Liver (tissue), 4 donors: ENCODE results near the gene ANKAR. TPM values are rescaled to one million over a fixed set of nuclear protein-coding genes. Genes with fewer than 3 reads are reported as not detected.

ENCODE experiments used
- polyA plus RNA-seq, 2 donors: library from polyadenylated mRNA; stranded (reverse) in 1 of 2; unstranded in 1 of 2; fragments of 200-250 nt in 1 of 2; fragments of >200 nt in 1 of 2; fragmentation: Nextera tagmentation in 1 of 2; extraction: Ambion mirVana in 1 of 2; gene quantifications; one replicate each; pipeline versions ENCODE4 v1.2.1 to v1.2.3, GENCODE V29; 2013 to 2015
- total RNA-seq, 2 donors: library from RNA; depleted of rRNA; stranded (reverse); fragments of >200 nt; gene quantifications; one replicate each; pipeline ENCODE4 v1.2.3, GENCODE V29; 2014
- donor health status: healthy.
- donor health status: healthy.
- donor health status: healthy.

ANKAR gene
- total and polyA plus RNA-seq, 4 donors, result 0.46 to 8.4 (median 4.3) TPM

Other genes starting within 250 kb of the ANKAR start
- 10 to 100 TPM; 21.7 to 24.5 TPM for gene WDR75, start 233.2 kb upstream of the ANKAR start, total RNA-seq
- gene WDR75, start 233.2 kb upstream of the ANKAR start, polyA plus RNA-seq, result 1 to 10 TPM; 7.9 to 8.5 TPM
- 100 to 1,000 TPM; 231 to 572 TPM for gene SLC40A1, start 93.9 kb upstream of the ANKAR start, total RNA-seq
- 100 to 1,000 TPM in 1 of 2 donors, 10 to 100 TPM in 1; 97.4 to 105 TPM for gene SLC40A1, start 93.9 kb upstream of the ANKAR start, polyA plus RNA-seq
- 10 to 100 TPM; 30.3 to 33.0 TPM for gene ASNSD1, start 13.2 kb upstream of the ANKAR start, total RNA-seq
- gene ASNSD1, start 13.2 kb upstream of the ANKAR start, polyA plus RNA-seq, result 10 to 100 TPM; 19.8 to 20.8 TPM
- 1 to 10 TPM; 5.4 to 5.6 TPM for gene OSGEPL1, start 88.1 kb downstream of the ANKAR start, total RNA-seq
- 1 to 10 TPM; 2.9 to 5.3 TPM for gene OSGEPL1, start 88.1 kb downstream of the ANKAR start, polyA plus RNA-seq
- 10 to 100 TPM; 24.0 to 44.4 TPM for gene ORMDL1, start 109.7 kb downstream of the ANKAR start, total RNA-seq
- 10 to 100 TPM; 22.1 to 64.9 TPM for gene ORMDL1, start 109.7 kb downstream of the ANKAR start, polyA plus RNA-seq
- gene PMS1, start 109.8 kb downstream of the ANKAR start, total RNA-seq, result 10 to 100 TPM in 1 of 2 donors, 1 to 10 TPM in 1; 9.8 to 19.2 TPM
- 1 to 10 TPM; 3.0 to 7.6 TPM for gene PMS1, start 109.8 kb downstream of the ANKAR start, polyA plus RNA-seq